ENCODE data around the gene SOX5. TPM values are rescaled to one million over a fixed set of nuclear protein-coding genes. Genes with fewer than 3 reads are reported as not detected.

The SOX5 gene
- total RNA-seq, 1 experiment from 2014 or later, result 3.1 TPM

DNA sequence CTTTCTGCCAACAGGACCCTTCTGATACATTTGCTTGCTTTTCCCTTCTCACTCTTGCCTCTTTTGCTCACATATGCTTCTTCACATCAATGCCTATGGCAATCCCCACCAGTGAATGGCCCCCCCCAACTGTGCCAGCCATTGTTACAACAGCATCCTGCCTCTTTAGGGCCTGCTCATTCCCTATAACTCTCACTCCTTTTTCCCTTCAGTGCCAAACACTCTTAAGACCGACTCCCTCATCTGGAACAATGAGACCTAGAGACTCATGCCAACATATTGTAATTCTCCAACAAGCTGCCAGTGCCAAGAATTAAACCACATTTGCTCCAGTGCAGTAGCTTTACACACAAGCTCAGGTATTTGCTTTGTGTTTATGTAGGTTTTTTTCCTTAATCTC lies 189.0 kb downstream of the SOX5 start:
- H3K9me3 ChIP-seq (ENCODE audit: control insufficient read depth, low read depth, low read length), result no peaks in the 10 kb centered on the region
- H3T11ph ChIP-seq (ENCODE audit: low read length), result no peak overlapping the region
- H3K4me2 ChIP-seq (ENCODE audit: insufficient read depth, insufficient read length, low read length), result no peak overlapping the region
- no peak overlapping the region for H3K9ac ChIP-seq (ENCODE audit: extremely low read depth, insufficient read length, low read length)
- H3K4me1 ChIP-seq (ENCODE audit: insufficient read depth, low read length), result peaks cover 12% of the 10 kb centered on the region
- H2AK5ac ChIP-seq (ENCODE audit: insufficient read length, low read length), result no peak overlapping the region
- H3K23ac ChIP-seq (ENCODE audit: insufficient read length, low read depth, low read length), result no peak overlapping the region
- no peaks in the 10 kb centered on the region for H3K27me3 ChIP-seq (ENCODE audit: insufficient read depth, low read length)
- H2BK20ac ChIP-seq (ENCODE audit: low read depth, low read length, poor library complexity, severe bottlenecking), result no peak overlapping the region
- TF ChIP-seq, protein P1, sequence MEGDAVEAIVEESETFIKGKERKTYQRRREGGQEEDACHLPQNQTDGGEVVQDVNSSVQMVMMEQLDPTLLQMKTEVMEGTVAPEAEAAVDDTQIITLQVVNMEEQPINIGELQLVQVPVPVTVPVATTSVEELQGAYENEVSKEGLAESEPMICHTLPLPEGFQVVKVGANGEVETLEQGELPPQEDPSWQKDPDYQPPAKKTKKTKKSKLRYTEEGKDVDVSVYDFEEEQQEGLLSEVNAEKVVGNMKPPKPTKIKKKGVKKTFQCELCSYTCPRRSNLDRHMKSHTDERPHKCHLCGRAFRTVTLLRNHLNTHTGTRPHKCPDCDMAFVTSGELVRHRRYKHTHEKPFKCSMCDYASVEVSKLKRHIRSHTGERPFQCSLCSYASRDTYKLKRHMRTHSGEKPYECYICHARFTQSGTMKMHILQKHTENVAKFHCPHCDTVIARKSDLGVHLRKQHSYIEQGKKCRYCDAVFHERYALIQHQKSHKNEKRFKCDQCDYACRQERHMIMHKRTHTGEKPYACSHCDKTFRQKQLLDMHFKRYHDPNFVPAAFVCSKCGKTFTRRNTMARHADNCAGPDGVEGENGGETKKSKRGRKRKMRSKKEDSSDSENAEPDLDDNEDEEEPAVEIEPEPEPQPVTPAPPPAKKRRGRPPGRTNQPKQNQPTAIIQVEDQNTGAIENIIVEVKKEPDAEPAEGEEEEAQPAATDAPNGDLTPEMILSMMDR (conservative IDR thresholded peaks at IDR 0.05), result no peak
- no peak overlapping the region for H3K56ac ChIP-seq (ENCODE audit: insufficient read length, low read depth, low read length)
- WGBS (ENCODE audit: extremely low coverage, insufficient read length, low lambda C conversion rate), result no CpG with 5 or more reads among the region's 1 CpG
- H3K27me3 Mint-ChIP-seq (ENCODE audit: low read depth), result no peaks in the 10 kb centered on the region
- H4K8ac ChIP-seq (replicated peaks; ENCODE audit: insufficient read length, low read depth, low read length), result no peak overlapping the region
- no peak overlapping the region for H3K4me3 Mint-ChIP-seq
- H2AFZ ChIP-seq (ENCODE audit: low read length), result no peak overlapping the region
- no peak overlapping the region for H4K91ac ChIP-seq (ENCODE audit: insufficient read length, low read depth, low read length)
- no peaks in the 10 kb centered on the region for H3K79me2 ChIP-seq (ENCODE audit: insufficient read depth, low read length)
- H2BK12ac ChIP-seq (ENCODE audit: insufficient read length, low read depth, low read length), result no peak overlapping the region
- no peak overlapping the region for H2BK15ac ChIP-seq (ENCODE audit: low read depth, low read length)
- peak; percentile 63 for DNase-seq
- H3K18ac ChIP-seq (ENCODE audit: insufficient read length, low read depth, low read length), result no peak overlapping the region
- H4K5ac ChIP-seq (ENCODE audit: insufficient read length, low read depth, low read length), result no peak overlapping the region
- peaks cover 55 to 61% of the 10 kb centered on the region in 2 experiments for H3K4me1 Mint-ChIP-seq
- H3K4ac ChIP-seq (ENCODE audit: low read depth, low read length), result no peak overlapping the region
- H3K79me1 ChIP-seq (ENCODE audit: insufficient read depth, low read depth, low read length, poor library complexity, severe bottlenecking), result no peaks in the 10 kb centered on the region
- H4K20me1 ChIP-seq (ENCODE audit: control insufficient read depth, insufficient read depth, insufficient read length), result no peaks in the 10 kb centered on the region
- H3K23me2 ChIP-seq (ENCODE audit: insufficient read length, low read depth, low read length, poor library complexity, severe bottlenecking), result no peaks in the 10 kb centered on the region
- H2BK5ac ChIP-seq (ENCODE audit: insufficient read length, low read length), result no peak overlapping the region
- H3K14ac ChIP-seq (ENCODE audit: insufficient read depth, low read length), result no peak overlapping the region
- H3K36me3 Mint-ChIP-seq (ENCODE audit: insufficient read depth in 1 of 3, low read depth in 3 of 3), result no peaks in the 10 kb centered on the region
- H3K9me3 Mint-ChIP-seq, result no peaks in the 10 kb centered on the region
- no peak overlapping the region for H2BK120ac ChIP-seq (ENCODE audit: low read depth, low read length, poor library complexity, severe bottlenecking)
- H3K27ac Mint-ChIP-seq, result peak overlapping the region; percentile 11 to 91 (median 75)
- H3K27ac ChIP-seq (ENCODE audit: insufficient read length, low read depth, low read length), result no peak overlapping the region

All from H9 (cell line).